ENCODE measurements around the gene NDRG3. TPM values are rescaled to one million over a fixed set of nuclear protein-coding genes. Genes with fewer than 3 reads are reported as not detected.
"Not testable (repeated sequence)": the region's sequence is repeated elsewhere in the genome, so short reads cannot be mapped to it uniquely, and the experiment has no call there.

The NDRG3 gene
- total RNA-seq, 1 donor from 2014 or later: 24.3 TPM

DNA sequence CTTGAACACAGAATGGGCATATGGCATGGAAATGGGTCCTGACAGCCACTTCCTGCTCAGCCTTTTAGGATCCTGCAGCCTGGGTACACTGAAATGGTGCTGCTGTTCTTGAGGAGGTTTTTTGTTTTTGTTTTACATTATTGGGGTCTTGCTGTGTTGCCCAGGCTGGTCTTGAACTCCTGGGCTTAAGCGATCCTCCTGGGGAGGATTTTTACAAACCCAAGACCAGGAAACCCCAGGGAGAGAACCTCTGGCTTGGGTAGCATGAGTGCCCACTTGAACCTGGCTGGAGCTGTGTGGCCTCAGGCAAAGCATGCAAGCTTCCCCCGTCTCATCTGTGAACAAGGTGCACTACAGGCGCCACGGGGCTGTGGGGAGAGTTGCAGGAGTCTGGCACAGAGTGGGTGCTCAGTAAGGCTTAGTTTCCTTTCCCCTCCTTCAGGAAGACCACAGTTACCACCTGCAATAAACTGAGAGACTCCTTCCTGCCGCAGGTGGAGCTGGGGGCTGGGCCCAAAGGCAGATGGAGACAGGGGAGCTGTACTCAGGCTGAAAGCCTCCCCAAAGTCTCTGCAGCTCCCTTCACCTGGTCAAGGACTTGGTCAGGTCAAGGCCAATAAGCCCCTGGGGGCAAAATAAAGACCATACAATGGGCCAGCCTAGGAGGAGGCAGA lies 101.7 kb downstream of the NDRG3 start:
- H3K27me3 Mint-ChIP-seq (ENCODE audit: low read depth): no peaks in the 10 kb centered on the region
- DNase-seq (ENCODE audit: low spot score in 2 of 2, unreplicated experiment in 2 of 2): no peak
- H3K27ac Mint-ChIP-seq: no peak overlapping the region
- no peaks in the 10 kb centered on the region for H3K9me3 Mint-ChIP-seq
- peaks cover 5% of the 10 kb centered on the region for H3K4me1 Mint-ChIP-seq
- TF ChIP-seq, protein P1, sequence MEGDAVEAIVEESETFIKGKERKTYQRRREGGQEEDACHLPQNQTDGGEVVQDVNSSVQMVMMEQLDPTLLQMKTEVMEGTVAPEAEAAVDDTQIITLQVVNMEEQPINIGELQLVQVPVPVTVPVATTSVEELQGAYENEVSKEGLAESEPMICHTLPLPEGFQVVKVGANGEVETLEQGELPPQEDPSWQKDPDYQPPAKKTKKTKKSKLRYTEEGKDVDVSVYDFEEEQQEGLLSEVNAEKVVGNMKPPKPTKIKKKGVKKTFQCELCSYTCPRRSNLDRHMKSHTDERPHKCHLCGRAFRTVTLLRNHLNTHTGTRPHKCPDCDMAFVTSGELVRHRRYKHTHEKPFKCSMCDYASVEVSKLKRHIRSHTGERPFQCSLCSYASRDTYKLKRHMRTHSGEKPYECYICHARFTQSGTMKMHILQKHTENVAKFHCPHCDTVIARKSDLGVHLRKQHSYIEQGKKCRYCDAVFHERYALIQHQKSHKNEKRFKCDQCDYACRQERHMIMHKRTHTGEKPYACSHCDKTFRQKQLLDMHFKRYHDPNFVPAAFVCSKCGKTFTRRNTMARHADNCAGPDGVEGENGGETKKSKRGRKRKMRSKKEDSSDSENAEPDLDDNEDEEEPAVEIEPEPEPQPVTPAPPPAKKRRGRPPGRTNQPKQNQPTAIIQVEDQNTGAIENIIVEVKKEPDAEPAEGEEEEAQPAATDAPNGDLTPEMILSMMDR (IDR thresholded peaks at IDR 0.05; ENCODE audit: unreplicated experiment): no peak
- H3K4me3 Mint-ChIP-seq: no peak overlapping the region
- H3K36me3 Mint-ChIP-seq: no peaks in the 10 kb centered on the region

DNA sequence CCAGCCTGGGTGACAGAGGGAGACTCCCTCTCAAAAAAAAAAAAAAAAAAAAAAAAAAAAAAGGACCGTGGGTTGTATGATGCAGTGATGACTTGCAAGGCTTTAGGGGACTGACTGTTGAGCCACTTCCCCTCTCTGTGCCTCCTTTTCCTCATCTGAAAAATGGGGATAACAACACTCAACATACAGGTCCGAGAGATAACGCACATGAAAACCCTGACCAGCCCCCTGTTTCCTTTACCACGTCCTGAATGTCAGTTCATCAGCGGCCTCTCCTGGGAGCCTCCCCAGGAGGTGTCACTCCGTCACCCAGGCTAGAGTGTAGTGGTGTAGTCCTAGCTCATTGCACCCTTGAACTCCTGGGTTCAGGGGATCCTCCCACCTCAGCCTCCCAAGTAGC lies 103.8 kb downstream of the NDRG3 start:
- TF ChIP-seq, protein P1 (IDR thresholded peaks at IDR 0.05; ENCODE audit: unreplicated experiment): no peak
- Mint-ChIP-seq H3K27ac (no peak overlapping the region), H3K9me3 (no peaks in the 10 kb centered on the region), H3K4me3 (no peak overlapping the region), H3K36me3 (no peaks in the 10 kb centered on the region), H3K4me1 (peaks cover 3% of the 10 kb centered on the region), H3K27me3 (ENCODE audit: low read depth) (no peaks in the 10 kb centered on the region)
- no peak for DNase-seq (ENCODE audit: low spot score in 2 of 2, unreplicated experiment in 2 of 2)

DNA sequence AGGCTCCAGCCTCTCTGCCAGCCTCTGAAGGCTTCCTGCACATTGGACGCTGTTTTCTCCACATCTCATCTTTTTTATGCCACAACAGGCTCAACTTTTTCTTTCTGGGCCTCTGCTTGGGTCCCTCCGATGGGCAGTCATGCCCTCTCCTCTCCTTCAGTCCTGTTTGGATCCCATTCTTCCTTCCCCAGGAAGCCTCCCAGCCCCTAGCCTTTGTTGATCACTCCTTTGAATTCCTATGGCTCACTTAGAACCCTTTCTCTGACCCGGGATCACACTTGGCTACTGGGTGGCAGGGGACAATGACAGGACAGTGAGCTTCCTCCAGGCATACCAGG lies 104.4 kb downstream of the NDRG3 start:
- DNase-seq (ENCODE audit: low spot score in 2 of 2, unreplicated experiment in 2 of 2): no peak
- Mint-ChIP-seq H3K27ac (no peak overlapping the region), H3K9me3 (no peaks in the 10 kb centered on the region), H3K4me1 (no peaks in the 10 kb centered on the region), H3K27me3 (ENCODE audit: low read depth) (no peaks in the 10 kb centered on the region), H3K4me3 (no peak overlapping the region), H3K36me3 (no peaks in the 10 kb centered on the region)
- TF ChIP-seq, protein P1 (IDR thresholded peaks at IDR 0.05; ENCODE audit: unreplicated experiment): no peak

DNA sequence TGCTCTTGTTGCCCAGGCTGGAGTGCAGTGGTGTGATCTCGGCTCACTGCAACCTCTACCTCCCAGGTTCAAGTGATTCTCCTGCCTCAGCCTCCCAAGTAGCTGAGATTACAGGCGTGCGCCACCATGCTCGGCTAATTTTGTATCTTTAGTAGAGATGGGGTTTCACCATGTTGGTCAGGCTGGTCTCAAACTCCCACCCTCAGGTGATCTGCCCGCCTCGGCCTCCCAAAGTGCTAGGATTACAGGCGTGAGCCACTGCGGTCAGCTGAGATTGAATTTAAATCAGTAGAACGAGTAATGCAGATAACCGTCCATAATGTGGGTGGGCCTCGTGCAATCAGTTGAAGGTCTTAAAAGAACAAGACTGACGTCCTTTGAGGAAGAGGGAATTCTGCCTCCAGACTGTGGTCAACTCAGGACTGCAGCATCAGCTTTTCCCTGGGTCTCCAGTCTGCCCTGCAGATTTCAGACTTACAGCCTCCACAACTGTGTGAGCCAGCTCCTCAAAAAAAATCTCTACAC lies 107.0 kb downstream of the NDRG3 start:
- not testable (repeated sequence) for H3K27ac Mint-ChIP-seq; H3K36me3 Mint-ChIP-seq; H3K4me3 Mint-ChIP-seq; DNase-seq (ENCODE audit: low spot score in 2 of 2, unreplicated experiment in 2 of 2); H3K4me1 Mint-ChIP-seq; H3K27me3 Mint-ChIP-seq (ENCODE audit: low read depth); H3K9me3 Mint-ChIP-seq

DNA sequence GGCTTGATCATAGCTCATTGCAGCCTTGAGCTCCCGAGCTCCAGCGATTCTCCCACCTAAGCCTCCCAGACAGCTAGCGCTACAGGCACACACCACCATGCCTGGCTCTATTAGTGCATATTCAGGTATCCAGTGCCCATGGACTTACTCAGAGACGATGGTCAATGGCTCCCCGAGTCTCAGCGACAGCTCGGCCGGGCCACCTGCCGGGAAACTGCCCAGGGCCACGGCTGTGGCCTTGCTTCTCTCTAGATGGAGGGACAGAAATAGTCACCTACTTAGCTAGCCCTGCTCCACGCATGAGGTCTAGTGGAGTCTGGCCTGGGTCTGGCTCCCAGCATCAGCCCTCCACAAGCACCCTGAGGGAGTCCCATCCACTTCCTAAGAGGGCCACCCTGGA lies 111.5 kb downstream of the NDRG3 start:
- Mint-ChIP-seq H3K27ac (no peak overlapping the region), H3K4me1 (no peaks in the 10 kb centered on the region), H3K4me3 (no peak overlapping the region), H3K9me3 (no peaks in the 10 kb centered on the region), H3K27me3 (ENCODE audit: low read depth) (no peaks in the 10 kb centered on the region), H3K36me3 (no peaks in the 10 kb centered on the region)
- TF ChIP-seq, protein P1 (IDR thresholded peaks at IDR 0.05; ENCODE audit: unreplicated experiment): no peak
- no peak for DNase-seq (ENCODE audit: low spot score in 2 of 2, unreplicated experiment in 2 of 2)

DNA sequence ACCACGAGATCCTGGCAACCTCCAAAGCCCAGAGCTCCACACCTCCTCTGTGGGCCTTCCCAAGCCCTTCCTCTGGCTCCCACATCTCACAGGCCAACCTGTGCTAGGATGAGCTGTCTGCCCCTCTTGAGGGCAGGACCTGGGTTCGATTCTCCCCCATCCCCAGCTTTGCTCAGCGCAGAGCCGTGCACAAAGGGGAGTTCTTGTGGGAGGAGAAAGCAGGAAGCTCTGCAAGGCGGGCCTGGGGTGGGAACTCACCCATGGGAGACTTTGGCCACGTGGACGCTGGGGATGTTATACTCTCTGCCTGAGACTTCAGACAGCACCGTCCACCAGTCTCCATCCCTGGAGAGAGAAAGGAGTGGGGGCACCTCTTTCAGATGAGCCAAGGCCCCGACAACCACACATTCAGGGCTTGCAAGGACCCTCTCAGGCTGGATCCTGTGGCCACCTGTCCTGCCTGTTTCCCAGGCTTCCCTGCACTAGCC lies 112.6 kb downstream of the NDRG3 start:
- no peak overlapping the region for H3K4me3 Mint-ChIP-seq
- no peak overlapping the region for H3K27ac Mint-ChIP-seq
- H3K27me3 Mint-ChIP-seq (ENCODE audit: low read depth): no peaks in the 10 kb centered on the region
- no peak for DNase-seq (ENCODE audit: low spot score in 2 of 2, unreplicated experiment in 2 of 2)
- TF ChIP-seq, protein P1 (IDR thresholded peaks at IDR 0.05; ENCODE audit: unreplicated experiment): no peak
- H3K36me3 Mint-ChIP-seq: no peaks in the 10 kb centered on the region
- H3K9me3 Mint-ChIP-seq: no peaks in the 10 kb centered on the region
- no peaks in the 10 kb centered on the region for H3K4me1 Mint-ChIP-seq
